GM12874 (cell line): Measurements from ENCODE around the gene PDE8B.

Experiments
- TF ChIP-seq, protein P1 (sequence below): IDR thresholded peaks from 2 replicates; pipeline ENCODE4 v1.5.1; 2011; ENCODE audit warnings: low read depth, mild to moderate bottlenecking, control low read depth, low read length, moderate library complexity; ENCODE audit not compliant: insufficient read depth

The PDE8B gene

DNA sequence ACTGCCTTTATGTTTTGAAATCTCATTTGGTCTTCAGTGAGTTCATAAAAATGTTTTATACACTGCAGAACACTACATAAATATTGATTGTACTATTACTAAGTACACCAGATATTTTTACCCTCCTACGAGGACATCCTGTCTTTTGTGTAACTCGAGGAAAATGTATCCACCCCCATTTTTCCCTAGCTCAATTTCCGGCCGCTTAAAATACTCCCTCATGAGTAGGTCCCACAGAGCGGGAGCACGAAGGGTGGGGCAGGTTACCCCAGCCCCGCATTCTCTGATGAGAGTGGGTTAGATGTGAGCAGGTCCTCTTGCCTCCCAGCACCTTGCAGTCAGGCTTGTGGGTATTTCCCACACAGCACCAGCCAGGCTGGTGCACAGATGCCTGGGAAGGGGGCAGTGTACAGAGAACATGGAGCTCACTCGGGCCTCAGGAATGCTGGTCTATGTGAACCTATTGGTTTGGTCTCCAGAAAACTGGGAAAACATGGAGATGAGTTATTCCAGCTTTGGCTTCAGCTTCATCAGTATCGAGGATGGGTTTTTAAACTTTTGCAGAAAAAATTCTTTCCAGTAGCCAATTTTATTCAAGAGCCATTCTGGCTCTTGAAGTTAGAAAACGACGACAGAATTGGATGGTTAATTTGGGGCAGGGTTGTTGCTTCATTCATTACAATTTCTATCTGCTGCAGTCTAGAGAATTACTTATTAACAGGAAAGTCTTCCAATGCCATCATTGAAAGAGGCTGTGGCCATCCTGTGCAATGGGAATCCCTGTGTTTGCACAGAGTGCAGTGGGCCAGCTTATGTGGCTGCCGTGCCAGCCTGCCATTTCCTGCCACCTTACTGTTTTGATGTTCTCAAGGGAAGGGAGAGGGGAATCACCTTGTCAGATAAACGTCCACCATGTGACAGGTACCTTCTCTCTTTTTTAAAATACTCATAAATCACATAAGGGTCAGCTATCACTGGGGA, 208.4 kb downstream of the PDE8B start:
- TF ChIP-seq, protein P1, sequence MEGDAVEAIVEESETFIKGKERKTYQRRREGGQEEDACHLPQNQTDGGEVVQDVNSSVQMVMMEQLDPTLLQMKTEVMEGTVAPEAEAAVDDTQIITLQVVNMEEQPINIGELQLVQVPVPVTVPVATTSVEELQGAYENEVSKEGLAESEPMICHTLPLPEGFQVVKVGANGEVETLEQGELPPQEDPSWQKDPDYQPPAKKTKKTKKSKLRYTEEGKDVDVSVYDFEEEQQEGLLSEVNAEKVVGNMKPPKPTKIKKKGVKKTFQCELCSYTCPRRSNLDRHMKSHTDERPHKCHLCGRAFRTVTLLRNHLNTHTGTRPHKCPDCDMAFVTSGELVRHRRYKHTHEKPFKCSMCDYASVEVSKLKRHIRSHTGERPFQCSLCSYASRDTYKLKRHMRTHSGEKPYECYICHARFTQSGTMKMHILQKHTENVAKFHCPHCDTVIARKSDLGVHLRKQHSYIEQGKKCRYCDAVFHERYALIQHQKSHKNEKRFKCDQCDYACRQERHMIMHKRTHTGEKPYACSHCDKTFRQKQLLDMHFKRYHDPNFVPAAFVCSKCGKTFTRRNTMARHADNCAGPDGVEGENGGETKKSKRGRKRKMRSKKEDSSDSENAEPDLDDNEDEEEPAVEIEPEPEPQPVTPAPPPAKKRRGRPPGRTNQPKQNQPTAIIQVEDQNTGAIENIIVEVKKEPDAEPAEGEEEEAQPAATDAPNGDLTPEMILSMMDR, result no peak

DNA sequence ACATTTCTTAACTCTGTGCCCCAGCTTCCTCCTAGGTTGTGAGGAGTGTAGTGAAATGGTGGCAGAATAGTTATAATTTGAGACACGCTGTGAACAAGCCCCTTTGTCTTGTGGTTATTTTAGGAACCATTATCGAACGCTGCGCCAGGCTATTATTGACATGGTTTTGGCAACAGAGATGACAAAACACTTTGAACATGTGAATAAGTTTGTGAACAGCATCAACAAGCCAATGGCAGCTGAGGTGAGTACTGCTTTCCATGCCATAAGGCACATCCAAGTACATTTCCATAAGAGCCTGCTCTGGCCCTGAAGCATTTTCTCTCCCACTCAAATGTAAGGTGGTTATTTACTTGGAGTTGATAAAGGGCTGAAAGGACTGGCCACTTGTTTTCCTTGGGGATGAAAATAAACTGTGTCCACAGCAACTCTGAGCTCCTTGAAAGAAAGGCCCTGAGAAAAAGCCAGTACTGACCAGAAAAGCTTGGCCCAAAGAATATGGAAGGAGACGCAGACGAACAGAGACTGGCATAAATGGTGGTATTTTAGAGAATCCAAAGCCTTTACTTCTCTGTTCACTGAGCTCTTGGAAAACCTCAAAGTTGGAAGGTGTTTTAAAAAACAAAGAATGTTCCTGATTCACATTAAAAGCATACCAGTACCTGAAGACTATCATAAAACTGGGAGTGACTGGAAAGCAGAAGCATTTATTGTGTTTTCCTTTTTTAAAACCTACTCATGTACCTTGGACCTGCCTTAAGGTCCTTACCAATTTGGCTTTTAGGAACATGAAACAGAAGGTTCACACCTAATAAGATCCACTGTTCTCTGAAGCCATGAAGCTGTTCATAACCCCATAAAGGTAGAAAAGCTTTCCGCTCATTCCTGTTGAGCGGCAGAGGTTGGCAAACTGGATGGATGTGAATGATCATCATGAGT, 209.4 kb downstream of the PDE8B start:
- TF ChIP-seq, protein P1, result no peak

DNA sequence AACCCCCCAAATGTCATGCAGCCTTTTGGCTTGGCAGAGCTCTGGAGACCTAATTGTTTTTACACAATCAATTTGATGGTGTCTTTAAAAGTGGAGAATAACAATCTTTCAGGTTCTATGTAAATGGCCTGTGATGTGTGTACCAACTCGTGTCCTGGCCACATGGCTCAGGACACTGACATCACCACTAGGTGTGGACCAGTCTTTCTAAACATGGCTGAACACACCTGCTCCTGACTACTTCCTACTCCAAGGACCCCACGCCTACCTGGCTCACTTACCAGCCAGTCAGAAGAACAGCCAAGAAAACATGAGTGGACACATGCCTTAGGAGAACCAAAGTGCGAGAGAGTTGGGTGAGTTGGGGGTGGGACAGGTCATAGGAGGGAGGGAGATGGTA, 210.5 kb downstream of the PDE8B start:
- TF ChIP-seq, protein P1, result no peak

DNA sequence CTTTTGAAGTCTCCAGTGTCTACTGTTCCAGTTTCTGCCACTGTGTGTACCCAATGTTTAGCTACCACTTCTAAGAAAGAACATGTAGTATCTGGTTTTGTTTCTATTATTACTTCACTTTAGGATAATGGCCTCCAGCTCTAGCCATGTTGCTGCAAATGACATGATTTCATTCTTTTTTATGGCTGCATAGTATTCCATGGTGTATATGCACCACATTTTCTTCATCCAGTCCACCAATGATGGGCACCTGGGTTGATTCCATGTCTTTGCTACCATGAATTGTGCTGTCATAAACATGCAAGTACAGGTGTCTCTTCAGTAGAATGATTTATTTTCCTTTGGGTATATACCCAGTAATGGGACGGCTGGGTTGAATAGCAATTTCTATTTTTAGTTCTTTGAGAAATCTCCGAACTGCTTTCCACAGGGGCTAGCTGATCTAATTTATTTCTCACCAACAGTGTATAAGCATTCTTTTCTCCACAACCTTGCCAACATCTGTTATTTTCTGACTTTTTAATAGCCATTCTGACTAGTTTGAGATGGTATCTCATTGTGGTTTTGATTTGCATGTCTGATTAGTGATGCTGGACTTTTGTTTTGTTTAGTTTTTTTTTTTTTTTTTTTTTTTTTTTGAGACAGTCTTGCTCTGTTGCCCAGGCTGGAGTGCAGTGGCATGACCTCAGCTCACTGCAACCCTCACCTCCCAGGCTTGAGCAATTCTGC, 212.7 kb downstream of the PDE8B start:
- TF ChIP-seq, protein P1, result no peak

DNA sequence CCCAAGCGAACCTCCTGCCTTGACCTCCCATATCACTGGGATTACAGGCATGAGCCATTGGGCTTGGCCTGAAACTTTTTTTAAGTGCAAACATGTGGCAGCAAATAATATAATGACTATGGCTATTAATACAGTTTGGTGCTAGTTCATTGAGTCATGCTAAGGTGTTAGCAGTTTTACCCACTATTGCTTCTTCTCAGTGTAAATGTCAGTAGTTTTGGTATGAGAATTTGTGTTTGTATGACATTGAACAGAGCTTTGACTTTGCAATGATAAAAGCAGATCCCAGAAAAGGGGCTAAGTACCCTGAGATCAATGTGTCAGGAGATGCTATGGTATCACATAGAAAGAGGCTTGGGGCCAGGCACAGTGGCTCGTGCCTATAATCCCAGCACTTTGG, 214.4 kb downstream of the PDE8B start:
- TF ChIP-seq, protein P1, result no peak

DNA sequence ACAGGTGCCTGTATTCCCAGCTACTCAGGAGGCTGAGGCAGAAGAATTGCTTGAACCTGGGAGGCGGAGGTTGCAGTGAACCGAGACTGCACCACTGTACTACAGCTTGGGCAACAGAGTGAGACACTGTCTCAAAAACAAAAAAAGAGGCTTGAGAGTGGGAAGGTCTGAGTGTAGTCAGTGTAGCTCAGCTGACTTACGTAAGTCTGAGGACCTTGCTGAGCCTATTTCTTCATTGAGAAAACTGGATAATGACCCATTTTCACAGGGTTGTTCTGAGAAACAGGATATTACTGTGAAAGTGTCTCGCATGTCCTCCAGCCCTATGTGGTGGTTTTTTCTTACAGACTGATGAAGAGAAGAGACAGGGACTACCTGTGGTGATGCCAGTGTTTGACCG, 214.9 kb downstream of the PDE8B start:
- TF ChIP-seq, protein P1, result no peak
